K562 (cell line): Measurements from ENCODE around the gene KMT5B. TPM values are rescaled to one million over a fixed set of nuclear protein-coding genes. Genes with fewer than 3 reads are reported as not detected.

ENCODE experiments used
- ATAC-seq: fragments of 200-7000 bp; cut with Tn5 transposase; 3 replicates; pipeline ENCODE4 v1.9.1; 2020; ENCODE audit warnings: moderate library complexity
- BruUV-seq: library from RNA; stranded (reverse); fragments of 400-500 nt; replicated peaks from 2 replicates; lab custom pipeline; 2021; lab: Mats Ljungman, UMichigan
- CTCF ChIA-PET: fragments of 300-600 bp; formaldehyde crosslinking; extraction: SDS; loops from one replicate; lab custom pipeline; 2021; ENCODE audit warnings: low intra/inter-chr PET ratio; lab: Yijun Ruan, JAX
- POLR2A ChIA-PET: fragments of 300-600, 350-650 bp; sonication (Branson Sonifier 250); formaldehyde crosslinking; extraction: SDS; loops from one replicate; lab custom pipeline; 2021; ENCODE audit warnings: antibody characterized with exemption, inconsistent platforms; lab: Yijun Ruan, JAX
- DNase-seq, 4 experiments: peaks; one replicate each; pipeline versions ENCODE4 v3.0.0 to v3.0.0-alpha.2; 2011 to 2018; ENCODE audit warnings: low spot score in 3 of 4, mixed read lengths in 3 of 4; ENCODE audit errors: extremely low read depth in 1 of 4
- FAIRE-seq: peaks from 2 replicates; lab custom pipeline; 2011; peaks lifted over from hg19 to GRCh38; lab: Jason Lieb, UNC
- H2AFZ ChIP-seq: 2 replicates; pipeline ENCODE4 v1.6.0; 2011; ENCODE audit warnings: low read depth, low read length, control low read depth, inconsistent platforms
- H3K27ac ChIP-seq: fragments of 200-600 bp; 3 replicates; pipeline ENCODE4 v1.8.0; 2011; ENCODE audit warnings: low read depth, mild to moderate bottlenecking, control low read depth, inconsistent platforms, low read length, moderate library complexity, mixed read lengths; ENCODE audit errors: extremely low read depth
- H3K27me3 ChIP-seq, 2 experiments: fragments of 300-600 bp in 1 of 2; 2 replicates in 1 of 2; 3 replicates in 1 of 2; pipeline versions ENCODE4 v1.6.0 to v1.8.0; 2011; ENCODE audit warnings: inconsistent platforms in 2 of 2, low read length in 2 of 2, mild to moderate bottlenecking in 1 of 2, mixed read lengths in 1 of 2, moderate library complexity in 1 of 2; ENCODE audit not compliant: control insufficient read depth in 2 of 2, insufficient read depth in 2 of 2
- H3K36me3 ChIP-seq: fragments of 300-600 bp; 3 replicates; pipeline ENCODE4 v1.8.0; 2011; ENCODE audit warnings: mild to moderate bottlenecking, low read length, inconsistent platforms; ENCODE audit not compliant: control insufficient read depth, insufficient read depth
- H3K4me1 ChIP-seq, 2 experiments: fragments of 200-600 bp in 1 of 2; replicated peaks in 1 of 2; 2 replicates in 1 of 2; 3 replicates in 1 of 2; pipeline versions ENCODE4 v1.5.1 to v1.8.0; 2011; ENCODE audit warnings: inconsistent platforms in 2 of 2, low read length in 2 of 2, mild to moderate bottlenecking in 1 of 2, mixed read lengths in 1 of 2, moderate library complexity in 1 of 2; ENCODE audit not compliant: control insufficient read depth in 2 of 2, insufficient read depth in 2 of 2
- H3K4me2 ChIP-seq: 2 replicates; pipeline ENCODE4 v1.6.1; 2011; ENCODE audit warnings: low read length, control low read depth, inconsistent platforms, mixed read lengths; ENCODE audit not compliant: insufficient read depth
- H3K4me3 ChIP-seq: fragments of 200-600 bp; sonication (generic), shearing (Covaris generic); 2 replicates; pipeline ENCODE4 v1.5.1; 2016; ENCODE audit warnings: control low read depth, inconsistent platforms
- H3K79me2 ChIP-seq: fragments of 200-600 bp; 3 replicates; pipeline ENCODE4 v1.8.0; 2011; ENCODE audit warnings: low read length, inconsistent platforms; ENCODE audit not compliant: control insufficient read depth, insufficient read depth
- H3K9ac ChIP-seq, 2 experiments: 2 replicates each; pipeline versions ENCODE4 v1.6.0 to v1.6.1; 2011; ENCODE audit warnings: low read depth in 2 of 2, low read length in 2 of 2, control low read depth in 1 of 2, inconsistent platforms in 1 of 2, mild to moderate bottlenecking in 1 of 2, mixed read lengths in 1 of 2; ENCODE audit not compliant: insufficient read depth in 1 of 2
- H3K9me1 ChIP-seq: one replicate; pipeline ENCODE4 v1.6.0; 2011; ENCODE audit warnings: inconsistent platforms, mild to moderate bottlenecking, low read length, moderate library complexity; ENCODE audit not compliant: control insufficient read depth, insufficient read depth
- H3K9me3 ChIP-seq: replicated peaks from 2 replicates; pipeline ENCODE4 v1.5.1; 2011; ENCODE audit warnings: low read depth, low read length, inconsistent platforms; ENCODE audit not compliant: control insufficient read depth, insufficient read depth
- H4K20me1 ChIP-seq: replicated peaks from 2 replicates; pipeline ENCODE4 v1.6.1; 2011; ENCODE audit warnings: low read length, inconsistent platforms, mixed read lengths; ENCODE audit not compliant: control insufficient read depth, insufficient read depth
- GATAD2A ChIP-seq: fragments of 450-650 bp; IDR thresholded peaks from 2 replicates; pipeline ENCODE4 v1.6.1; 2017
- HBP1 ChIP-seq: fragments of 450-650 bp; formaldehyde crosslinking; IDR thresholded peaks from 2 replicates; pipeline ENCODE4 v1.4.0; 2022; ENCODE audit warnings: missing genetic modification characterization
- POLR2G ChIP-seq: fragments of 200-400 bp; formaldehyde crosslinking; IDR thresholded peaks from 2 replicates; pipeline ENCODE4 v1.6.1; 2017; ENCODE audit warnings: low read depth, mild to moderate bottlenecking, antibody characterized with exemption, low read length, moderate library complexity
- REST ChIP-seq, 2 experiments: fragments of 450-650 bp; formaldehyde crosslinking in 1 of 2; IDR thresholded peaks; 2 replicates each; pipeline versions ENCODE4 v1.4.0 to v1.6.1; 2014 to 2020; ENCODE audit warnings: mild to moderate bottlenecking in 2 of 2, borderline replicate concordance in 1 of 2, low read depth in 1 of 2
- SNIP1 ChIP-seq: fragments of 450-650 bp; IDR thresholded peaks from 2 replicates; pipeline ENCODE4 v1.7.1; 2017; ENCODE audit warnings: low read depth, mild to moderate bottlenecking
- TARDBP ChIP-seq: fragments of 450-650 bp; IDR thresholded peaks from 2 replicates; pipeline ENCODE4 v1.6.1; 2016
- TCF7 ChIP-seq: sonication (generic); IDR thresholded peaks from 2 replicates; pipeline ENCODE4 v1.6.1; 2016; ENCODE audit warnings: antibody characterized with exemption, borderline replicate concordance
- TFAP4 ChIP-seq: sonication (generic); formaldehyde crosslinking; IDR thresholded peaks from 2 replicates; pipeline ENCODE4 v1.8.0; 2022; ENCODE audit warnings: missing genetic modification reagents, mild to moderate bottlenecking, moderate library complexity, borderline replicate concordance
- ZNF253 ChIP-seq: fragments of 250-450 bp; sonication (Bioruptor Pico); conservative IDR thresholded peaks from 2 replicates; pipeline ENCODE4 v1.6.1; 2021; ENCODE audit warnings: mild to moderate bottlenecking
- ZNF436 ChIP-seq: fragments of 250-450, 450-650 bp; sonication (Bioruptor Pico); formaldehyde crosslinking; IDR thresholded peaks from 2 replicates; pipeline ENCODE4 v1.7.0; 2020; ENCODE audit warnings: mild to moderate bottlenecking
- WGBS: fragments of 100-300 bp; shearing (Covaris generic); methylation state at CpG from one replicate; pipeline ENCODE4 v1.1.6; 2016; ENCODE audit warnings: low coverage, mixed read lengths; ENCODE audit not compliant: insufficient coverage; ENCODE audit errors: missing lambda C conversion rate; 5-methylcytosine and 5-hydroxymethylcytosine counted together
- in situ Hi-C: fragments of 300-500 bp; cut with MboI; formaldehyde crosslinking; loops from 4 replicates; pipeline ENCODE4 v1.15.0; 2018; ENCODE audit warnings: inconsistent platforms, mixed read lengths
- intact Hi-C: fragments of 100-400 bp; cut with micrococcal nuclease; formaldehyde crosslinking; loops from 2 replicates; pipeline ENCODE4 v1.14.2; 2022
- polyA plus RNA-seq, 8 experiments: library from polyadenylated mRNA; depleted of rRNA in 4 of 8; stranded (reverse) in 5 of 8; unstranded in 3 of 8; fragments of >200 nt; fragmentation: Nextera tagmentation in 2 of 8; fragmentation: Illumina TruSeq in 1 of 8; extraction: Ambion mirVana in 2 of 8; extraction: Trizol in 1 of 8; gene quantifications; 2 replicates each; pipeline versions ENCODE4 v1.2.1 to v1.2.3, GENCODE V29; 2011 to 2014; ENCODE audit warnings: inconsistent platforms in 1 of 8, missing spikeins in 1 of 8
- total RNA-seq, 7 experiments: library from RNA; depleted of rRNA in 6 of 7; stranded (reverse); fragments of >200 nt in 6 of 7; fragmentation: Illumina TruSeq in 2 of 7; extraction: Trizol in 2 of 7; gene quantifications; 2 replicates each; pipeline versions ENCODE4 v1.2.1 to v1.2.3, GENCODE V29; 2011 to 2021; ENCODE audit warnings: low replicate concordance in 1 of 7

KMT5B gene
- total and polyA plus RNA-seq, 9 of the 15 experiments (the other 6 are each of a cell fraction or from before 2014, with no cell fraction given) = 7.3 to 27.3 (median 20.9) TPM

GRCh38 chr11:68259122-68259959 is 46.2 kb upstream of the KMT5B start:
- FAIRE-seq = no peak
- Histone ChIP-seq H3K27ac (no peak overlapping the region), H3K9me1 (no peaks in the 10 kb centered on the region), H3K4me1 (peaks cover 9 to 15% of the 10 kb centered on the region in 2 experiments; a peak in 4 of 5 replicates), H3K9me3 (no peaks in the 10 kb centered on the region), H4K20me1 (peaks cover 3% of the 10 kb centered on the region; the same call in 1 of the 2 replicates), H3K4me3 (no peak overlapping the region), H3K4me2 (no peak overlapping the region), H3K36me3 (peaks cover 38% of the 10 kb centered on the region; the same call in 2 of the 3 replicates), H3K79me2 (no peaks in the 10 kb centered on the region), H2AFZ (no peak overlapping the region), H3K27me3 (no peaks in the 10 kb centered on the region), H3K9ac (peak overlapping the region in 1 of 2 experiments; percentile 54; a peak in 1 of 4 replicates)
- peak in 1 of 4 experiments; percentile 10 for DNase-seq
- ChIA-PET CTCF (no interaction called here), POLR2A (interaction anchor here (0.7 to 3.8 kb wide), 5 partner anchors 12 to 146 kb away, joined by 3 to 23 read pairs (median 4); partner anchors contain the start of gene C11orf24)
- 76% methylated on average over 14 of the region's 15 CpGs for WGBS
- intact Hi-C loops (loop anchor here (5.0 kb wide), 2 partner anchors 123 to 188 kb away; no protein-coding TSS in a partner anchor), in situ Hi-C loops (loop anchor here (5.0 to 10.0 kb wide), 2 partner anchors 38 to 185 kb away; no protein-coding TSS in a partner anchor)
- ATAC-seq = no peak
- no TSS peak for BruUV-seq
- TF ChIP-seq POLR2G = peak; percentile 69
- TF ChIP-seq TCF7 = no peak
- TF ChIP-seq SNIP1 = no peak
- 0 out of 2 replicates have a peak, but pooled peaks have one; percentile 26 for TF ChIP-seq HBP1
- peak; percentile 31; the same call in 1 of the 2 replicates for TF ChIP-seq TARDBP
- no peak for TF ChIP-seq GATAD2A
- TF ChIP-seq ZNF253 = no peak
- TF ChIP-seq ZNF436 (CRISPR knock-in tag) = no peak
- TF ChIP-seq REST (IDR thresholded peaks at IDR 0.05; ENCODE audit: borderline replicate concordance) = no peak
- TF ChIP-seq REST (CRISPR knock-in tag; IDR thresholded peaks at IDR 0.05; ENCODE audit: low read depth) = peak; percentile 41; the same call in 1 of the 2 replicates
- TF ChIP-seq TFAP4 (CRISPR knock-in tag) = 0 out of 2 replicates have a peak, but pooled peaks have one; percentile 26
